ENCODE results near the gene LMO7. TPM values are rescaled to one million over a fixed set of nuclear protein-coding genes. Genes with fewer than 3 reads are reported as not detected.

The LMO7 gene
- total RNA-seq, 4 donors from 2014 or later: 7.3 to 11.9 (median 8.9) TPM

DNA sequence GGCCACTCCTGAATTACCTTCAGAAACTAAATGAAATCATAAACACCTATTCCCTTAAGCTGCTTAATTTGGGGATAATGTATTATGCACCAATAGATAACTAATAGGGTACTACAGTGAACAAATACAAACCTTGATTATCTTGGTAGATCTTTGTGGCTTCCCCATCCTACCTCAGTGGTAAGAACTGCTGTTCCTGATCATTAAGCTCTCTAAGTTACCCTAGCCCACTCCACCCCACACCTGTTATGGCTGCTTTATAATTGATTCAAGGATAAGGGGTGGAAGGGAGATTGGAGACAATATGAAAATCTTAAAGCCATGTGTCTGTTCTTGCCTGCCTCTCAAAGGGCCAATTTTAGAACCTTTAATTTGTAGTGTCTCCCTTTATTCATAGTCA is 121.2 kb downstream of the LMO7 start:
- TF ChIP-seq CTCF (IDR thresholded peaks at IDR 0.05; ENCODE audit: low read depth): no peak

DNA sequence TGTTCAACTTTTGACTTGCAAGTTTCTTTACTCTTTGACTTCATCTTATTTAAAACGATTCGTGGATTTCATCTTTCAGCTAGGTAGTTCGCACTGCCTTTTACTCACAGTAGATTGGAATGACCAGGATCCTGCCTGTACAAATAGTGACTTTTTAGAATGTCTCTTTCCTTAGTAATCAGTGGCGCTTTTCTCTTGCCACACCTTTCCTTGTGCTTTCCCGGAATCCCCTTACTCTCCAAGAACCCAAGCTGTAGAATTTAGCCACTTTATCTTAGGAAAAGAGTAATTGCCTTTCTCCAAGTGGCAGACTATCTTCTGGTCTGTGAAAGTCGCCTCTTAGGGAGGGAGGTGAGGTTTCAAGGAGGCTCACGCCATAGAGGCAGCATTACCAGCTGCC is 123.4 kb downstream of the LMO7 start:
- TF ChIP-seq CTCF (IDR thresholded peaks at IDR 0.05; ENCODE audit: low read depth): no peak

DNA sequence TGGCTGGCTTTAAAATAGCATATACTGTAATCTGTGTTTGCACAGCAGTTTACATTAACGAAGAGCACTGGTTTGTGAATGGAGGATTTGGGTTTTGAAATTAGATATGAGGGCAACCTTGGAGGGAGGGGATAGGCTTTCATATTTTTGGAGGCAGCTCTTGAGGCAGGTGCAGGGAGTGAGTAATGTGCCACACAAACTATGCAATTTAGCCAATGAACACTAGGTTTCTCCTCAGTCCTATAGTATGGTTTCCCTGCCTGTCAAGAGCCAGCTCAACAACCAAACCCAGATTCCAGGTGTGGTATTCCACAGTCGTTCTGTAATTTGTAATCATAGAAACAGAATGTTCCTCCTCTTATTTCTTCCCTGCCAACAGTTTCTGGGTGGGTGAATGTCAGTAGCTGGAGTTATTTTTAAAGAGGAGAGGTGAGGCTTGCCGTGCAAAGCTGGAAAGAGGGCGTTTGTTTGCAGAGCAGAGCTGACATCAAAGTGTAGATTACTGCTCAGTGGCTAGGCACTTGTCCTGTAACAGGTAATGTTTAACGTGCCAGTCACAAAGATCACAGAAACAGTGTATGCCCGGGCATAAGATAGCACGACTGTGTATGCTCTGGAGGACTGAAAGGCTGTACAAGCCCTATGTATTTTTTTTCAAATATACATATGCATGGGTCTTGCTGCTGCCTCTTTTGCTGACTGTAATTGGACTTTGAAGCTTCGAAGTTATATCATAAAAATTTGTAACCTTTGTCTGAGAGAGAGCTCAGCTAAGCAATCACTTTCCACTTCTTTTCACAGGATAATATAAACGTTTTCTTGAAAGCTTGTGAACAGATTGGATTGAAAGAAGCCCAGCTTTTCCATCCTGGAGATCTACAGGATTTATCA is 124.2 kb downstream of the LMO7 start:
- TF ChIP-seq CTCF (IDR thresholded peaks at IDR 0.05; ENCODE audit: low read depth): no peak

DNA sequence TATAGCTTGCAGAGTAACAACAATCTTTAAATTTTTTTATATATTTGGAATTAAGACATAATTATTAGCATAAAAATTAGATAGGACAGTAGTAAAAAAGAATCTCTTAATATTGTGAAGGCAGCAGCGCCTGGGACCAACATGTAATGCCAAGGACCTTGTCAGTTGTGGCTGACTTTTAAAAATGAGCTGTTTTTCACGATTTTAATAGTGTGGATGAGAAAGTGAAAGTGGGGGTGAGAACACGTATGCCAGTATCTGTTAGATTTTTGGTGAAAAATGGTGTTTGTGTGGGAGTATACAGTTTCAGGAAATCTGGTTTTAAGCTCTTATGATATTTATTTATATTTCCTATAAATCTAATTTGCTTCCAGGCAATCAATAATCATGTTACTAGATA is 125.2 kb downstream of the LMO7 start:
- TF ChIP-seq CTCF (IDR thresholded peaks at IDR 0.05; ENCODE audit: low read depth): no peak

DNA sequence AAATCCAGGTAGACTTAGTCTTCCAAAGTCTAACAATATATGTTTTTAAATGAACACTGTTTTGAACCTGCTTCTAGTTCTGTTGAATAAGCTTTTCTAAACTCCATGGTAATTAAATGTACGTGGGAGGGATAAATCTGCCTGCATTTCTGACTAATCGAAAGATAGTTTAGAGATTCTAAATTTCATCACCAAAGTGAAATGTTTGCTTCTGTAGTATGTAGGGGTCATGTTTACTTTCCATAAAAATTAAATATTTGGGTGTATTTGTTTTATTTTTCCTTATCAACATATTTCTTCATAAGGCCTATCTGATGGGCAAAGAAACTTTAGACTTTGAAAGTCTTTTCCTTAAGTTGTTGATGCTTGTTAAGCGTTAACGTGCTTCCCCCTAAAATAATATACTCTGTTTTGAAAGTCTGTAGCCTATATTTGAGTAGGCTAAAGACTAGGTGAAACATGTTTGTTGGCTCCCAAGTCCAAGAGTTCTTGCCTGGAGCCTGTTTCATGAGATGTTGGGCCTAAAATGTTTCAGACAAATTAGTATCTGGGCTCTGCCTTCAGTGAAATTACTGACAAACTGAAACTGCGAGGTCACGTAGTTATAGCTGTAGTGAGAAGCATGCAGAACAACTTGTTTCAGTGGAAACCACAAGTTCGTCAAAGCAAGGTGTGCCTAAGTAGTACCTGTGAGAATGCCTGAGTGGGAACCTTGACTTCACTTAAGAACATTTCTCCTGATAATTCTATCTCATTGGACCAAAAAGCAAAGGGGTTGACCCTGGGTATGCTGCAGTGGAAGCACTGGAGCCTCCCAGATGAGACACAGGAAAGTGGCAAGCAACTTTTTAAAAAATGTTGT is 126.2 kb downstream of the LMO7 start:
- TF ChIP-seq CTCF (IDR thresholded peaks at IDR 0.05; ENCODE audit: low read depth): no peak

GRCh38 chr13:75762955-75763354 is 126.8 kb downstream of the LMO7 start:
- no peak for TF ChIP-seq CTCF (IDR thresholded peaks at IDR 0.05; ENCODE audit: low read depth)

DNA sequence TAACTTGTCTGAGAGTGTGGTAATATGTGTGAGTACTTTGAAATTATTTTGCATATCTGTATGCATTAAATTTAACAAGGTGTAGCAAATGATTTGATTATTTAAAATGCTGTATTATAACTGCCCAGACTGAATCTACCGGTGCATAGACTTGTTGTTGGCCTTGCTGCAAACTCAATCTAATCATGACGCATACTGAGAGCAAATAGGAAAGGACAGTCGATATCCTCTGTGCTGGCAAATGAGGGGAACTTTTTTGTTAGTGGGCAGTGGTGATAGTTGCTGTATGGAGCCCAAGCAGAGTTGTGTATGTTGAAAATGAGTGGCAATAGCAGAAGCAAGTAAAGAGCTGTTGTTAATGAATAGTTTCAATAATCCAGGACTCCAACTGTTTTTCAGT is 127.4 kb downstream of the LMO7 start:
- TF ChIP-seq CTCF (IDR thresholded peaks at IDR 0.05; ENCODE audit: low read depth): no peak
